OCI-LY1 (cell line): ENCODE results near the gene FILIP1.

Source experiments
- EZH2 ChIP-seq: fragments of 200-600 bp; sonication (generic), shearing (Covaris generic); IDR thresholded peaks from 2 replicates; pipeline ENCODE4 v1.8.0; 2017; ENCODE audit warnings: borderline replicate concordance, mixed run types, mild to moderate bottlenecking, antibody characterized with exemption, low read length, moderate library complexity, mixed read lengths
- TF ChIP-seq, protein P1 (sequence below): fragments of 200-600 bp; sonication (generic), shearing (Covaris generic); IDR thresholded peaks from 2 replicates; pipeline ENCODE4 v1.5.1; 2017; ENCODE audit warnings: mild to moderate bottlenecking, antibody characterized with exemption, low read length, moderate library complexity, mixed read lengths

DNA sequence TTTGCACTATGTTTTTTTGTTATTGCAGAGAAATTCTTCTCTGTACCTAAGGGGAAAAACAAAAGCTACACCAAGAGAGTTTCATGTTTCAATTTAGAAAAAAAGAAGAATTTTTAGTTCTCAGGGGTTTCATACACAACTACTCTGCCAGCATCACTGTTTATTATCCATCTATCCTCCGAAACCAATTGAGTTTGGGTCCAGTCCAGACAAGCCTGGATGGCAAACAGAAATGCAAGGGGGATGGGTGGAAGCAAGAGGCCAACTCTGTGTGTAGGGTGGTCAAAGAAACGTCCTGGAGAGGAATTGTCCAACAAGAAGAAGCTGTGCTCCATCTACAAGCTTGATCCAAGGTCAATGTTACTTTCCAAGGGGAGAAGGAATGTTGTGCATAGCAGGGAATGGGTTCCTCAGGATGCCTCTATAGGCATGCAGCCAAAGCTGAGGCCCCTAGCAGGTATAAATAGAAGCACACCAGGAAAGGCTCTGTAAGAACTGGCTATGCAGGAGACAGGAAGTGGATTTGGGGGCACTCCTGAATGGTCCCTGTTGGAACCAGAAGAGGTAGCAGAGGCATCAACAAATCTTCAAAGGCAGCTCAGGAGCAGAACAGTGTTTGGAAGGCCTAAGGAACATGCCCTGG is 64.4 kb downstream of the FILIP1 start:
- TF ChIP-seq, protein P1, sequence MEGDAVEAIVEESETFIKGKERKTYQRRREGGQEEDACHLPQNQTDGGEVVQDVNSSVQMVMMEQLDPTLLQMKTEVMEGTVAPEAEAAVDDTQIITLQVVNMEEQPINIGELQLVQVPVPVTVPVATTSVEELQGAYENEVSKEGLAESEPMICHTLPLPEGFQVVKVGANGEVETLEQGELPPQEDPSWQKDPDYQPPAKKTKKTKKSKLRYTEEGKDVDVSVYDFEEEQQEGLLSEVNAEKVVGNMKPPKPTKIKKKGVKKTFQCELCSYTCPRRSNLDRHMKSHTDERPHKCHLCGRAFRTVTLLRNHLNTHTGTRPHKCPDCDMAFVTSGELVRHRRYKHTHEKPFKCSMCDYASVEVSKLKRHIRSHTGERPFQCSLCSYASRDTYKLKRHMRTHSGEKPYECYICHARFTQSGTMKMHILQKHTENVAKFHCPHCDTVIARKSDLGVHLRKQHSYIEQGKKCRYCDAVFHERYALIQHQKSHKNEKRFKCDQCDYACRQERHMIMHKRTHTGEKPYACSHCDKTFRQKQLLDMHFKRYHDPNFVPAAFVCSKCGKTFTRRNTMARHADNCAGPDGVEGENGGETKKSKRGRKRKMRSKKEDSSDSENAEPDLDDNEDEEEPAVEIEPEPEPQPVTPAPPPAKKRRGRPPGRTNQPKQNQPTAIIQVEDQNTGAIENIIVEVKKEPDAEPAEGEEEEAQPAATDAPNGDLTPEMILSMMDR, result no peak
- TF ChIP-seq EZH2, result no peak
